A673 (cell line): ENCODE data around the gene ZCCHC24.

Source experiments
- EZH2 ChIP-seq: fragments of 200-600 bp; sonication (generic); IDR thresholded peaks from 2 replicates; pipeline ENCODE4 v1.6.1; 2017; ENCODE audit warnings: borderline replicate concordance, low read depth, mild to moderate bottlenecking, mixed read lengths, antibody characterized with exemption, low read length; ENCODE audit not compliant: poor library complexity, severe bottlenecking
- TF ChIP-seq, protein P1 (sequence below): fragments of 300-800, 200-600 bp; sonication (generic); conservative IDR thresholded peaks from 2 replicates; pipeline ENCODE4 v1.5.1; 2017; ENCODE audit warnings: low read depth, mild to moderate bottlenecking, antibody characterized with exemption, low read length, moderate library complexity, mixed read lengths

DNA sequence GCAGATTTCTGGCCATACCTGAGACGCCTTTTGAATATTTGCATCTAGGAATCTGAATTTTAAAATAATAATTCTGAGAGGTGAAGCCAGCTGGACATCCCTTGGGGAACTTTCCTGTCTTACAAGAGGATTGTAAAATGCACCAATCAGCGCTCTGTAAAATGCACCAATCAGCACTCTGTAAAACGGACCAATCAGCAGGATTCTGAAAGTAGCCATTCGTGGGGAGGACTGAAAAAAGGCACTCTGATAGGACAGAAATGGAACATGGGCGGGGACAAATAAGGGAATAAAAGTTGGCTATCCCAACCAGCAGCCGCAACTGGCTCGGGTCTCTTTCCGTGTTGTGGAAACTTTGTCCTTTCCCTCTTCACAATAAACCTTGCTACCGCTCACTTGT, 88.2 kb downstream of the ZCCHC24 start:
- TF ChIP-seq, protein P1, sequence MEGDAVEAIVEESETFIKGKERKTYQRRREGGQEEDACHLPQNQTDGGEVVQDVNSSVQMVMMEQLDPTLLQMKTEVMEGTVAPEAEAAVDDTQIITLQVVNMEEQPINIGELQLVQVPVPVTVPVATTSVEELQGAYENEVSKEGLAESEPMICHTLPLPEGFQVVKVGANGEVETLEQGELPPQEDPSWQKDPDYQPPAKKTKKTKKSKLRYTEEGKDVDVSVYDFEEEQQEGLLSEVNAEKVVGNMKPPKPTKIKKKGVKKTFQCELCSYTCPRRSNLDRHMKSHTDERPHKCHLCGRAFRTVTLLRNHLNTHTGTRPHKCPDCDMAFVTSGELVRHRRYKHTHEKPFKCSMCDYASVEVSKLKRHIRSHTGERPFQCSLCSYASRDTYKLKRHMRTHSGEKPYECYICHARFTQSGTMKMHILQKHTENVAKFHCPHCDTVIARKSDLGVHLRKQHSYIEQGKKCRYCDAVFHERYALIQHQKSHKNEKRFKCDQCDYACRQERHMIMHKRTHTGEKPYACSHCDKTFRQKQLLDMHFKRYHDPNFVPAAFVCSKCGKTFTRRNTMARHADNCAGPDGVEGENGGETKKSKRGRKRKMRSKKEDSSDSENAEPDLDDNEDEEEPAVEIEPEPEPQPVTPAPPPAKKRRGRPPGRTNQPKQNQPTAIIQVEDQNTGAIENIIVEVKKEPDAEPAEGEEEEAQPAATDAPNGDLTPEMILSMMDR = no peak
- TF ChIP-seq EZH2 = no peak
